HCT116 (cell line): ENCODE measurements around the gene RBMS1. TPM values are rescaled to one million over a fixed set of nuclear protein-coding genes. Genes with fewer than 3 reads are reported as not detected.

ENCODE experiments used
- ATAC-seq: fragments of 200-7000 bp; cut with Tn5 transposase; 2 replicates; pipeline ENCODE4 v1.9.1; 2020; ENCODE audit warnings: mild to moderate bottlenecking, moderate library complexity
- BruUV-seq: library from RNA; stranded (reverse); fragments of 400-500 nt; replicated peaks from 2 replicates; lab custom pipeline; 2021; lab: Mats Ljungman, UMichigan
- CTCF ChIA-PET: fragments of 300-600 bp; sonication (Branson Sonifier 250); formaldehyde crosslinking; loops from one replicate; lab custom pipeline; 2021; ENCODE audit warnings: antibody characterized with exemption; lab: Charles Lee
- POLR2A ChIA-PET: fragments of 300-600, 350-600 bp; sonication (Branson Sonifier 250); formaldehyde crosslinking; loops from one replicate; lab custom pipeline; 2021; ENCODE audit warnings: antibody characterized with exemption; lab: Charles Lee
- RAD21 ChIA-PET, 2 experiments: fragments of 300-600 bp; sonication (Branson Sonifier 250); formaldehyde crosslinking; loops; one replicate each; lab custom pipeline; 2023; ENCODE audit warnings: low total read pairs in 2 of 2; ENCODE audit not compliant: uncharacterized antibody in 2 of 2, unreplicated experiment in 2 of 2, low non-redundant PET in 1 of 2; lab: Charles Lee
- DNase-seq: peaks from one replicate; pipeline ENCODE4 v3.0.0-alpha.2; 2010; ENCODE audit warnings: low read depth, low spot score
- H2AFZ ChIP-seq: fragments of 200-600 bp; shearing (Covaris generic), sonication (generic); 2 replicates; pipeline ENCODE4 v1.6.1; 2017; ENCODE audit warnings: low read depth, mixed run types, mixed read lengths, antibody characterized with exemption, low read length; ENCODE audit not compliant: poor library complexity, severe bottlenecking
- H3K27ac ChIP-seq: 2 replicates; pipeline ENCODE4 v1.5.1; 2012; ENCODE audit warnings: low read depth, low read length
- H3K27me3 ChIP-seq: fragments of 200-600 bp; sonication (generic); 2 replicates; pipeline ENCODE4 v1.6.1; 2016; ENCODE audit warnings: mixed run types, low read length, mixed read lengths; ENCODE audit not compliant: insufficient read depth
- H3K36me3 ChIP-seq, 2 experiments: fragments of 200-500 bp in 1 of 2; fragments of 200-600 bp in 1 of 2; sonication (Bioruptor generic) in 1 of 2; sonication (generic) in 1 of 2; 2 replicates each; pipeline versions ENCODE4 v1.5.1 to v1.6.1; 2014 to 2016; ENCODE audit warnings: low read length in 2 of 2, inconsistent platforms in 1 of 2, mixed read lengths in 1 of 2, mixed run types in 1 of 2; ENCODE audit not compliant: insufficient read depth in 2 of 2, control insufficient read depth in 1 of 2
- H3K4me1 ChIP-seq, 2 experiments: fragments of 200-600 bp in 1 of 2; sonication (generic) in 1 of 2; 2 replicates each; pipeline versions ENCODE4 v1.5.1 to v1.6.1; 2012 to 2017; ENCODE audit warnings: low read length in 2 of 2, inconsistent platforms in 1 of 2, mild to moderate bottlenecking in 1 of 2, mixed read lengths in 1 of 2, mixed run types in 1 of 2, moderate library complexity in 1 of 2; ENCODE audit not compliant: insufficient read depth in 2 of 2, control insufficient read depth in 1 of 2
- H3K4me2 ChIP-seq: fragments of 200-600 bp; sonication (generic); 2 replicates; pipeline ENCODE4 v1.6.1; 2017; ENCODE audit warnings: mixed run types, low read length, mixed read lengths
- H3K4me3 ChIP-seq, 2 experiments: fragments of 200-600 bp in 1 of 2; sonication (generic) in 1 of 2; replicated peaks in 1 of 2; 2 replicates each; pipeline ENCODE4 v1.5.1; 2011 to 2016; ENCODE audit warnings: low read length in 2 of 2, control low read depth in 1 of 2, low read depth in 1 of 2, mild to moderate bottlenecking in 1 of 2, mixed read lengths in 1 of 2, mixed run types in 1 of 2
- H3K79me2 ChIP-seq: fragments of 200-600 bp; sonication (generic); 2 replicates; pipeline ENCODE4 v1.6.1; 2017; ENCODE audit warnings: mild to moderate bottlenecking, mixed run types, low read length, moderate library complexity, mixed read lengths; ENCODE audit not compliant: insufficient read depth
- H3K9ac ChIP-seq: fragments of 200-600 bp; sonication (generic); 2 replicates; pipeline ENCODE4 v1.6.1; 2016; ENCODE audit warnings: low read length, mixed read lengths
- H3K9me2 ChIP-seq: fragments of 200-600 bp; sonication (generic), shearing (Covaris generic); 2 replicates; pipeline ENCODE4 v1.6.1; 2017; ENCODE audit warnings: mixed run types, mild to moderate bottlenecking, moderate library complexity; ENCODE audit not compliant: insufficient read depth
- H3K9me3 ChIP-seq, 2 experiments: fragments of 200-500 bp in 1 of 2; fragments of 200-600 bp in 1 of 2; sonication (Bioruptor generic) in 1 of 2; sonication (generic) in 1 of 2; 2 replicates each; pipeline ENCODE4 v1.6.1; 2014 to 2017; ENCODE audit warnings: low read length in 2 of 2, mixed read lengths in 2 of 2, inconsistent platforms in 1 of 2, low read depth in 1 of 2, mild to moderate bottlenecking in 1 of 2, mixed run types in 1 of 2, moderate library complexity in 1 of 2; ENCODE audit not compliant: control insufficient read depth in 1 of 2, insufficient read depth in 1 of 2
- H4K20me1 ChIP-seq: fragments of 200-600 bp; sonication (generic), shearing (Covaris generic); 2 replicates; pipeline ENCODE4 v1.6.1; 2017; ENCODE audit warnings: mixed run types, mild to moderate bottlenecking, moderate library complexity; ENCODE audit not compliant: insufficient read depth
- CBX3 ChIP-seq: IDR thresholded peaks from 2 replicates; pipeline ENCODE4 v1.6.1; 2012; ENCODE audit warnings: low read depth
- CEBPB ChIP-seq: IDR thresholded peaks from 2 replicates; pipeline ENCODE4 v1.6.1; 2012; ENCODE audit warnings: low read depth
- EGR1 ChIP-seq: IDR thresholded peaks from 2 replicates; pipeline ENCODE4 v1.6.1; 2012; ENCODE audit warnings: low read depth
- ELF1 ChIP-seq: IDR thresholded peaks from 2 replicates; pipeline ENCODE4 v1.6.1; 2012; ENCODE audit warnings: low read depth, borderline replicate concordance
- EZH2 ChIP-seq: fragments of 200-600 bp; sonication (generic); IDR thresholded peaks from 2 replicates; pipeline ENCODE4 v1.6.1; 2017; ENCODE audit warnings: antibody characterized with exemption, mixed run types
- EZH2phosphoT487 ChIP-seq: fragments of 200-600 bp; IDR thresholded peaks from 2 replicates; pipeline ENCODE4 v1.6.1; 2018; ENCODE audit warnings: antibody characterized with exemption, borderline replicate concordance
- FOSL1 ChIP-seq: IDR thresholded peaks from 2 replicates; pipeline ENCODE4 v1.6.1; 2012; ENCODE audit warnings: low read depth
- MAX ChIP-seq: IDR thresholded peaks from 2 replicates; pipeline ENCODE4 v1.6.1; 2012
- POLR2AphosphoS5 ChIP-seq: IDR thresholded peaks from 2 replicates; pipeline ENCODE4 v1.6.1; 2011; ENCODE audit warnings: mild to moderate bottlenecking, low read depth, low read length, moderate library complexity
- RAD21 ChIP-seq: IDR thresholded peaks from 2 replicates; pipeline ENCODE4 v1.6.1; 2012; ENCODE audit warnings: low read depth, mild to moderate bottlenecking
- REST ChIP-seq: IDR thresholded peaks from 2 replicates; pipeline ENCODE4 v1.6.1; 2012; ENCODE audit warnings: low read depth
- SIN3A ChIP-seq: IDR thresholded peaks from 2 replicates; pipeline ENCODE4 v1.6.1; 2012; ENCODE audit warnings: low read depth
- SP1 ChIP-seq: IDR thresholded peaks from 2 replicates; pipeline ENCODE4 v1.6.1; 2012; ENCODE audit warnings: low read depth
- TCF7L2 ChIP-seq: IDR thresholded peaks from 2 replicates; pipeline ENCODE4 v1.7.0; 2011; ENCODE audit warnings: borderline replicate concordance, inconsistent platforms; ENCODE audit not compliant: insufficient read depth, insufficient read length; ENCODE audit errors: extremely low read depth
- YY1 ChIP-seq: IDR thresholded peaks from 2 replicates; pipeline ENCODE4 v1.6.1; 2011; ENCODE audit warnings: low read length, low read depth, moderate library complexity, mild to moderate bottlenecking; ENCODE audit not compliant: insufficient replicate concordance; ENCODE audit errors: extremely low read depth
- ZBTB33 ChIP-seq: IDR thresholded peaks from 2 replicates; pipeline ENCODE4 v1.6.1; 2011; ENCODE audit warnings: mild to moderate bottlenecking, low read length, moderate library complexity; ENCODE audit not compliant: insufficient replicate concordance; ENCODE audit errors: extremely low read depth
- ZFX ChIP-seq: fragments of 450-650 bp; IDR thresholded peaks from 2 replicates; pipeline ENCODE4 v1.6.1; 2017
- ZNF274 ChIP-seq: fragments of 200-500 bp; sonication (Bioruptor generic); IDR thresholded peaks from 2 replicates; pipeline ENCODE4 v1.6.1; 2014; ENCODE audit warnings: mild to moderate bottlenecking, low read depth, low read length, inconsistent platforms
- intact Hi-C: fragments of 100-400 bp; cut with micrococcal nuclease; formaldehyde crosslinking; loops from 2 replicates; pipeline ENCODE4 v1.10.0; 2022
- total RNA-seq: library from RNA; stranded (reverse); gene quantifications from one replicate; pipeline ENCODE4 v1.2.1, GENCODE V29; 2021; ENCODE audit not compliant: unreplicated experiment

Gene RBMS1
- total RNA-seq, 1 experiment from 2014 or later, result 17.6 TPM

GRCh38 chr2:160258492-160258805, 235.2 kb downstream of the RBMS1 start:
- Histone ChIP-seq H4K20me1 (no peaks in the 10 kb centered on the region), H3K27ac (no peak overlapping the region), H3K4me1 (no peaks in the 10 kb centered on the region), H3K4me2 (no peak overlapping the region), H3K36me3 (no peaks in the 10 kb centered on the region), H3K9me3 (no peaks in the 10 kb centered on the region), H3K79me2 (no peaks in the 10 kb centered on the region), H3K9me2 (no peaks in the 10 kb centered on the region), H3K9ac (no peak overlapping the region), H3K27me3 (no peaks in the 10 kb centered on the region), H3K4me3 (no peak overlapping the region), H2AFZ (no peak overlapping the region)
- CTCF ChIA-PET, result interaction anchor here (1.4 kb wide), 1 partner anchor 736 kb away, joined by 3 read pairs; no protein-coding TSS in a partner anchor
- RAD21 ChIA-PET, result no interaction called here
- intact Hi-C loops, result no loop called here
- POLR2A ChIA-PET, result no interaction called here
- TF ChIP-seq ZFX (no peak), POLR2AphosphoS5 (no peak), RAD21 (no peak), TCF7L2 (no peak), REST (no peak), SP1 (no peak), ELF1 (no peak), EZH2 (no peak), CEBPB (no peak), ZBTB33 (no peak), EGR1 (no peak), ZNF274 (no peak), FOSL1 (no peak), SIN3A (no peak), EZH2phosphoT487 (no peak), CBX3 (no peak), MAX (no peak), YY1 (no peak)
- DNase-seq (no peak), ATAC-seq (no peak)
- no TSS peak for BruUV-seq
